H9 (cell line): Measurements from ENCODE around the gene ZNF718. TPM values are rescaled to one million over a fixed set of nuclear protein-coding genes. Genes with fewer than 3 reads are reported as not detected.
"Not testable (repeated sequence)": the region's sequence is repeated elsewhere in the genome, so short reads cannot be mapped to it uniquely, and the experiment has no call there.

Experiments
- DNase-seq: peaks from one replicate; pipeline ENCODE4 v3.0.0-alpha.2; 2017
- H2AFZ ChIP-seq: one replicate; pipeline ENCODE4 v1.6.1; 2013; ENCODE audit warnings: mild to moderate bottlenecking, low read length, control low read depth, moderate library complexity
- H2AK5ac ChIP-seq: 2 replicates; pipeline ENCODE4 v1.6.1; 2013; ENCODE audit warnings: low read length, control low read depth, mixed read lengths; ENCODE audit not compliant: insufficient read length
- H2BK120ac ChIP-seq: one replicate; pipeline ENCODE4 v1.6.1; 2013; ENCODE audit warnings: low read depth, mild to moderate bottlenecking, low read length, control low read depth, inconsistent platforms; ENCODE audit not compliant: poor library complexity, severe bottlenecking
- H2BK12ac ChIP-seq: 2 replicates; pipeline ENCODE4 v1.6.1; 2013; ENCODE audit warnings: low read length, control low read depth, mixed read lengths, low read depth; ENCODE audit not compliant: insufficient read length
- H2BK15ac ChIP-seq: 2 replicates; pipeline ENCODE4 v1.6.1; 2013; ENCODE audit warnings: low read depth, low read length, control low read depth
- H2BK20ac ChIP-seq: one replicate; pipeline ENCODE4 v1.6.1; 2013; ENCODE audit warnings: low read depth, mild to moderate bottlenecking, low read length, control low read depth, inconsistent platforms; ENCODE audit not compliant: poor library complexity, severe bottlenecking
- H2BK5ac ChIP-seq: 2 replicates; pipeline ENCODE4 v1.6.1; 2013; ENCODE audit warnings: low read length, control low read depth, mixed read lengths; ENCODE audit not compliant: insufficient read length
- H3K14ac ChIP-seq: 2 replicates; pipeline ENCODE4 v1.6.1; 2013; ENCODE audit warnings: low read length, control low read depth; ENCODE audit not compliant: insufficient read depth
- H3K18ac ChIP-seq: 2 replicates; pipeline ENCODE4 v1.6.1; 2013; ENCODE audit warnings: low read depth, mild to moderate bottlenecking, mixed read lengths, low read length, control low read depth; ENCODE audit not compliant: insufficient read length
- H3K23ac ChIP-seq: 2 replicates; pipeline ENCODE4 v1.6.1; 2013; ENCODE audit warnings: low read length, control low read depth, mixed read lengths, low read depth; ENCODE audit not compliant: insufficient read length
- H3K23me2 ChIP-seq: 2 replicates; pipeline ENCODE4 v1.6.1; 2013; ENCODE audit warnings: low read depth, mild to moderate bottlenecking, mixed read lengths, low read length, control low read depth; ENCODE audit not compliant: insufficient read length, poor library complexity, severe bottlenecking
- H3K27ac ChIP-seq: 2 replicates; pipeline ENCODE4 v1.5.1; 2013; ENCODE audit warnings: low read length, control low read depth, mixed read lengths, low read depth; ENCODE audit not compliant: insufficient read length
- H3K27me3 ChIP-seq: 2 replicates; pipeline ENCODE4 v1.6.1; 2013; ENCODE audit warnings: low read length, control low read depth, inconsistent platforms; ENCODE audit not compliant: insufficient read depth
- H3K4ac ChIP-seq: 2 replicates; pipeline ENCODE4 v1.6.1; 2013; ENCODE audit warnings: low read depth, mild to moderate bottlenecking, control low read depth, inconsistent platforms, low read length, moderate library complexity
- H3K4me1 ChIP-seq: 2 replicates; pipeline ENCODE4 v1.6.1; 2013; ENCODE audit warnings: low read length, control low read depth, inconsistent platforms; ENCODE audit not compliant: insufficient read depth
- H3K4me2 ChIP-seq: 2 replicates; pipeline ENCODE4 v1.6.1; 2013; ENCODE audit warnings: low read length, control low read depth, mixed read lengths; ENCODE audit not compliant: insufficient read length, insufficient read depth
- H3K56ac ChIP-seq: 2 replicates; pipeline ENCODE4 v1.6.1; 2013; ENCODE audit warnings: low read depth, mild to moderate bottlenecking, mixed read lengths, low read length, control low read depth; ENCODE audit not compliant: insufficient read length
- H3K79me1 ChIP-seq: 2 replicates; pipeline ENCODE4 v1.6.1; 2013; ENCODE audit warnings: low read depth, mild to moderate bottlenecking, moderate library complexity, low read length, control low read depth, inconsistent platforms; ENCODE audit not compliant: insufficient read depth, poor library complexity, severe bottlenecking
- H3K79me2 ChIP-seq: 2 replicates; pipeline ENCODE4 v1.6.1; 2013; ENCODE audit warnings: low read length, control low read depth, inconsistent platforms; ENCODE audit not compliant: insufficient read depth
- H3K9ac ChIP-seq: 2 replicates; pipeline ENCODE4 v1.6.1; 2013; ENCODE audit warnings: low read length, control low read depth, mixed read lengths; ENCODE audit not compliant: insufficient read length; ENCODE audit errors: extremely low read depth
- H3K9me3 ChIP-seq: one replicate; pipeline ENCODE4 v1.6.1; 2013; ENCODE audit warnings: low read depth, low read length, inconsistent platforms; ENCODE audit not compliant: control insufficient read depth
- H3T11ph ChIP-seq: one replicate; pipeline ENCODE4 v1.6.1; 2013; ENCODE audit warnings: mild to moderate bottlenecking, low read length, control low read depth, inconsistent platforms
- H4K20me1 ChIP-seq: one replicate; pipeline ENCODE4 v1.6.1; 2013; ENCODE audit not compliant: control insufficient read depth, insufficient read length, insufficient read depth
- H4K5ac ChIP-seq: 2 replicates; pipeline ENCODE4 v1.6.1; 2013; ENCODE audit warnings: low read depth, mild to moderate bottlenecking, mixed read lengths, low read length, control low read depth; ENCODE audit not compliant: insufficient read length
- H4K8ac ChIP-seq: replicated peaks from 2 replicates; pipeline ENCODE4 v1.6.1; 2013; ENCODE audit warnings: low read length, control low read depth, mixed read lengths, low read depth; ENCODE audit not compliant: insufficient read length
- H4K91ac ChIP-seq: 2 replicates; pipeline ENCODE4 v1.6.1; 2013; ENCODE audit warnings: low read depth, mild to moderate bottlenecking, moderate library complexity, mixed read lengths, low read length, control low read depth; ENCODE audit not compliant: insufficient read length
- H3K27ac Mint-ChIP-seq, 3 experiments: 2 replicates in 2 of 3; 3 replicates in 1 of 3; pipeline ENCODE4 v1.8.0; 2020 to 2021; ENCODE audit warnings: mixed read lengths in 3 of 3, mild to moderate bottlenecking in 1 of 3, moderate library complexity in 1 of 3
- H3K27me3 Mint-ChIP-seq: 2 replicates; pipeline ENCODE4 v1.8.0; 2021; ENCODE audit warnings: low read depth, mild to moderate bottlenecking, moderate library complexity, mixed read lengths
- H3K36me3 Mint-ChIP-seq, 3 experiments: 2 replicates in 2 of 3; 3 replicates in 1 of 3; pipeline ENCODE4 v1.8.0; 2020 to 2021; ENCODE audit warnings: low read depth in 3 of 3, mixed read lengths in 3 of 3; ENCODE audit not compliant: insufficient read depth in 1 of 3
- H3K4me1 Mint-ChIP-seq, 2 experiments: 2 replicates each; pipeline ENCODE4 v1.8.0; 2020; ENCODE audit warnings: mixed read lengths in 2 of 2
- H3K4me3 Mint-ChIP-seq, 2 experiments: 2 replicates in 1 of 2; 3 replicates in 1 of 2; pipeline ENCODE4 v1.8.0; 2020 to 2021; ENCODE audit warnings: mild to moderate bottlenecking in 2 of 2, mixed read lengths in 2 of 2, moderate library complexity in 1 of 2
- H3K9me3 Mint-ChIP-seq, 2 experiments: 2 replicates in 1 of 2; 3 replicates in 1 of 2; pipeline ENCODE4 v1.8.0; 2020; ENCODE audit warnings: mild to moderate bottlenecking in 2 of 2, mixed read lengths in 2 of 2, moderate library complexity in 1 of 2
- WGBS: extraction: QIAGEN DNeasy Blood & Tissue Kit; methylation state at CpG from one replicate; pipeline ENCODE4 v1.1.7; 2013; ENCODE audit warnings: missing lambda C conversion rate, low lambda C conversion rate, mixed read lengths; ENCODE audit not compliant: insufficient read length; ENCODE audit errors: extremely low coverage; 5-methylcytosine and 5-hydroxymethylcytosine counted together
- total RNA-seq: library from RNA; stranded (reverse); gene quantifications from 2 replicates; pipeline ENCODE4 v1.2.1, GENCODE V29; 2021

The ZNF718 gene
- total RNA-seq, 1 experiment from 2014 or later, result 12.5 TPM

- H3K14ac ChIP-seq, H2BK5ac ChIP-seq, H3K4ac ChIP-seq, H3K56ac ChIP-seq, H2AK5ac ChIP-seq, H2BK15ac ChIP-seq, H3K79me1 ChIP-seq, H3K4me1 ChIP-seq, H3K27me3 ChIP-seq, H3K27ac ChIP-seq, H4K5ac ChIP-seq, H2BK20ac ChIP-seq, H3K27ac Mint-ChIP-seq, DNase-seq, H3K9ac ChIP-seq, H3K23ac ChIP-seq, H3K23me2 ChIP-seq, H4K20me1 ChIP-seq, H3K18ac ChIP-seq, H3K79me2 ChIP-seq, H3K27me3 Mint-ChIP-seq, H2BK12ac ChIP-seq, H2BK120ac ChIP-seq, H2AFZ ChIP-seq, H4K8ac ChIP-seq, H3K4me3 Mint-ChIP-seq, H3K4me2 ChIP-seq, H3T11ph ChIP-seq, H3K4me1 Mint-ChIP-seq, H4K91ac ChIP-seq: not testable (repeated sequence)
- no CpG with 5 or more reads among the region's 10 CpGs for WGBS
- peaks cover 28% of the 10 kb centered on the region for H3K9me3 ChIP-seq
- Mint-ChIP-seq H3K9me3 (peaks cover 95 to 96% of the 10 kb centered on the region in 2 experiments), H3K36me3 (peaks cover 49 to 77% (median 63%) of the 10 kb centered on the region in 3 experiments)
Observed at GRCh38 chr4:171318-171717, 47.0 kb downstream of the ZNF718 start.
